GM21423 (cell line): Measurements from ENCODE around the gene ELMO1.

Source experiments
- ATAC-seq: cut with Tn5 transposase; IDR thresholded peaks from one replicate; pipeline ENCODE4 v1.9.1; 2021; ENCODE audit warnings: mild to moderate bottlenecking, moderate library complexity; ENCODE audit not compliant: unreplicated experiment

ELMO1 gene

GRCh38 chr7:37432281-37432920 lies 16.3 kb downstream of the ELMO1 start:
- no peak for ATAC-seq

DNA sequence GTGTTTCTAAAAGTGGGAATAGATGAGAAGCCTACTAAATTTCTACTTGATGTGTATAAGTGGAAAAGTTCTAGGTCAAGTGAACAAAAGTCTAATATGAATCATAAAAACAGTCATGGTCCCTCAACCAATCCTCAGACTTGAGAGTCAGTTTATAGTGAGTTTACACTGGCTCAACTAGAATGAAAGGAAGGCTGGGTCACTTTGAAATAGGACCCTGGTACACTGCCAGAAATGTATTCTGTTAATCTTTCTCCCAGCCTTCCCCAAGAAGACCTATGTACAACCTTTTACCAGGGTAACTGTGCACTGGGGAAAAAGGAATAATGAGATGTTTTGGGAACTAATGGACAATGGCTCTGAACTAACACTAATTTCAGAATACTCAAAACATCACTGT lies 17.3 kb downstream of the ELMO1 start:
- ATAC-seq = no peak

DNA sequence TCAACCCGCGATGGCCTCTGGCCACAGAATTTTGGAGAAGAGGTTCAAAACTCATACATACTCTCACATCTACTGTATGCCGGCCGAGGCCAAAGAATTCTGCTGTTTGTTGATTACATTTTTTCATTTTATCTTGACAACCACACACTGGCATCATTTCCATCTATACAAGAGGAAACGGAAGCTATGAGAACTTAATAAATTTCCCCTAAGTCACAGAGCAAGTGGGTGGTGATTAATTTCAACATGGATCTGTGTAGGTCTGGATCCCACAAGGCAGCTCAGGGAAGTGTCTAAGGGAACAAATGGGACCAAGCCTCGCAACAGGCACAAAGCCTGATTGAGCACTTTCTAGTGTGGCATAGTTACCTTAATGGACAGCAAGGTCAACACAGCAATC lies 18.0 kb downstream of the ELMO1 start:
- no peak for ATAC-seq

DNA sequence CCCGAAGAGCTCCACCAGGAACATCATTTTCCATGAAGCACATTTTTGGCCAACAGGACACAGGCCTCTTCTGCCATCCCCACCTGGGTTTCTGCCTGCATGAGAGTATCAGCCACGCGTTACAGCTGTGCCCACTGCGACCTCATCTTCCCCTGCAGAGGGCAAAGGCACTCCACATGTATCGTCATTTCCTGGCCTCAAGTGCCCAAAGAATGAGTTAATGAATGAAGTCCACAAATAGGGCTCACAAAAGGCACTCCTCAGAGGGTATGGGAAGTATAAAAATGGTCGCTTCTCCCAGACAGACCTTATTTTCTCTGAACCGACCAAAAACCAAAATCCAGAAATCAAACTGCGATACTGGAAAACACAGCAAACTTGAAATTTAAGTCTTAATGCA lies 18.5 kb downstream of the ELMO1 start:
- no peak for ATAC-seq

- ATAC-seq = no peak
Observed at GRCh38 chr7:37429435-37429791, 19.3 kb downstream of the ELMO1 start.

- no peak for ATAC-seq
Observed at GRCh38 chr7:37428681-37429434, 19.8 kb downstream of the ELMO1 start.

- no peak for ATAC-seq
Observed at GRCh38 chr7:37427276-37427940, 21.3 kb downstream of the ELMO1 start.

- no peak for ATAC-seq
Observed at GRCh38 chr7:37425498-37425897, 23.2 kb downstream of the ELMO1 start.

DNA sequence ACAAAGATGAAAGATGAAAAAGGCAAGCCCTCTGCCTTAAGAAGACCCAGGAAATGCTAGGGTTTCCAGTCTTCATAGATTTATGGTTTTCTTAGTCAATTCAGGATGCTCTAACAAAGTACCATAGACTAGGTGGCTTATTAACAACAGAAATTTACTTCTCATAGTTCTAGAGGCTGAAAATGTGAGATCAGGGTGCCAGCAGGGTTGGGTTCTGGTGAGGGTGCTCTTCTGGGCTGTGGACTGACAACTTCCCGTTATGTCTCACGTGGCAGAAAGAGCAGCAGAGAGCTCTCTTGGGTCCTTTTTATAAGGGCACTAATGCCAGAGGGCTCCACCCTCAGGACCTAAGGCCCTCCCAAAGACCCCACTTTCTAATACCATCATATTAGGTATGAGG lies 23.7 kb downstream of the ELMO1 start:
- no peak for ATAC-seq

DNA sequence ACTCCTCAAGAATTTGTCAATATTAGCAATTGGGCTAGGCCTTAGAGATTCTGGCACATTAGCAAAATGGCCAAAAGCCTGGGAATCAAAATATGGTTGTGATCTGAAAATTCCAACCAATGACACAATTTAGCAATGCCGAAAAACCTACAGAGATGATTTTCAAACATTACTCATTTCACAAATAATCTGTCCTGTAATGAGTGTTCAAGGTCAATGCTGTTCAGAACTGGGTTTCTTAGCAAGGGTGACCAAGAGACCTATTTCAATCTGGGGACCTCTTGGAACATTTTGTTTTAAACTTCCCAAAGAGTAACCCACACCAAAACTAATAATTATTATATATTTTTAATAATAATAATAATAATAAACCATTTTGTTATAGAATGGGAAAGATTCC lies 24.1 kb downstream of the ELMO1 start:
- no peak for ATAC-seq

DNA sequence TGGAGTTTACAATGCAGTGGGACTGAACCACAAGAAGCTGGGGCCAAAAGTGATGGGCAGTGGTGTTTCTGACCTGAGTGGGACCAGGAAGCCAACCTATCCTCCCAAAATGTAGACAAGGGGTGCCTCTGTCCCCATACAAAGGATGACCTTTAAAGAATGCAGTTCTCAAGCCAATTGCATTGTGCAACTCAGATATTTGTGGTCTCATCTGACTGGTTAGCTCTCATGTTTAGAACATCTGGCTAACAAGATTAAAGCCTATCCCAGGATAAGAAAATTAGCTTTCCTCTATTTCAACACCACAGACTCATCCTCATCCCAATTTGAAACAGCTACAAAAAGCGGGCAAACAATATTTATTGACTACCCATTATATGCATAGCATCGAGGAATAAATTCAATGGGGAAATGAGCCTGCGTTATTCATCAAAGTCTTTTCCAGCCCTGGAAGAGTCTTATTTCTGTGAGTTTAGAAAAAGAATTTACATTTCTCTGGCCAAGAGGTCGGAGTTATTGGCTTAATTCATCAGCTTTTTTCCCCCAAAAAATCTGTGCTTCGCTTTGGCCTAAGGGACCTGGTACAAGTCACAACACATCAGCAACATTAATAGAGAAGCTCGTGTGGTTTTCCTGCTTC lies 26.7 kb downstream of the ELMO1 start:
- no peak for ATAC-seq

DNA sequence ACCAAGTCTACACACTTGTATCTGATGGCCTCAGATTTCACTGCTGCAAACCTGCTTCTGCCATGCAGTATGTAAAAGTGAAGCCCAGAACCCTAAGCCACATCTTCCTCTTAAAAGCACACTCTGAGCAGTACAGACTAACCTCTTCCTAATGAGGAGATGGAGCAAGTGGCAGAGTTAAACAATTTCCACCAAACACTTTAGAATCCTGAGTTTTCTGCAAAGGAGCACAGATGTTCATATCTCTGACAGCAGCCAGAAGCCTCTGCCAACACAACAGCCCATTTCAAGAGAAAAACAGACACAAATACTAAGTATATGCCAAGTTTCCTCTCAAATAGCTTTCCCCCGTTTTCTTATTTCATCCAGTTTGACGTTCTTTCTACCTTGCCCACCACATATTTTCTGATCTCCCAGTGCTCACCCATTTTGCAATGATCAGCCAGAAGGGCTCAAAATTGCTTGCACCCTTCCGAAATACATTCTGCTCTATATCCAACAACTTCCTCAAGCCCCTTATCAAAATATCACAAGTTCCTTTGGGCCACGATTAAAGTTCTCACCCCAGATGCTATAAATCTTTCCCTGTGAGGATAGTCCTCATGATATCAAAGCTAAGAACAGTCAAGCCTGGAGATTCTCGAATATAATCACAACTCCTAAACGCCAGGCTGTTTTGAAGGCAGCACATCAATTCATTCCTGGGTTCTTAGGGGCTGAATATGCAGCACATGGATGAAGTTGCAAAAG lies 27.5 kb downstream of the ELMO1 start:
- ATAC-seq = no peak

DNA sequence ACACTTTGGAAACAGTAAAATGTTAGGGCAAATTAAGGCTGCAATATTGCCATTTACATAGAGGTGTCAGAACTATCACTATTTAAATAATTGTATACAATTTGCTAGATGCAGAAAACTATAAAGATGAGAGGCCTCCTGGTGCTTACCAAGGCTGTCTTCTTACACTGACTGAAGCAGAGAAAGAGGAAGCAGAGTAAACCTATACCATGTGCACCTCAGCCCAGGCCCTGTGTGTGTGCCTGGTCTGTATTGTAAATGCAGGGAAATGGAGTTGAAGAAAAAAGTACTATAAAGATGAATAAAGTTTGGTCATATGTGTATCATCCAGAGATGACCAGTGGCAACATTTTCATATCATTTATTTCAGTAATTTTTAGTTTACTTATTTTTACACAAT lies 29.2 kb downstream of the ELMO1 start:
- ATAC-seq = no peak

DNA sequence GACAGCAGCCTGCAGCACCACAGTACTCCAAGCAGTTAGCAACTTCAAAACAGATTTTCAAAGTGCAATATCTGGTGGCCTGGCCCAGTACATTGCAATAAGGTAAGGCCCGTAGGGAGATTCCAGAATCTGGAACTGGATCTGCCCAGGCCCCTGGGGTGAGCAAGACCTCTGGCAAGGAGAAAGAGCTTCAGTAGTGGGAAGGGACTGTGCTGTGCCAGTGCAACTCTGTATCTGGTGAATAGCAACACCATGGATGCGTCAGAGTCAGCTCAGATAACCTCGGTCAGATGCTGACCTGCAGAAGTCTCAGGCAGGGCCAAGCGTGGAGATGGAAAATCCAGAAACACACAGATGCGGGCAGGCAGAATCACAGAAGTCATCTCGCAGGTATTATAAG lies 30.3 kb downstream of the ELMO1 start:
- ATAC-seq = no peak

DNA sequence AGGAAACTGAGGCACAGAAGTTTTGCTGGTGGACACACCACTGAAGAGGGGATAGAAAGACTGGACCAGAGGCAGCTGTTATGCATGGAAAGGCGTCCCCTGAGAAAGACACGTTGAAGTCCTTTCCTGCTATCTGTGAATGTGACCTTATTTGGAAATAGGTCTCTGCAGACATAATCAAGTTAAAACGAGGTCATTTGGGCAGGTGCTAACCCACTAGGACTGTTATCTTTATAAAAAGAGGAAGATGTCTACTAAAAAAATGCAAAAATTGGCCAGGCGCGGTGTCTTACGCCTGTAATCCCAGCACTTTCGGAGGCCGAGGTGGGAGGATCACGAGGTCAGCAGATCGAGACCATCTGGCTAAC lies 31.6 kb downstream of the ELMO1 start:
- no peak for ATAC-seq

DNA sequence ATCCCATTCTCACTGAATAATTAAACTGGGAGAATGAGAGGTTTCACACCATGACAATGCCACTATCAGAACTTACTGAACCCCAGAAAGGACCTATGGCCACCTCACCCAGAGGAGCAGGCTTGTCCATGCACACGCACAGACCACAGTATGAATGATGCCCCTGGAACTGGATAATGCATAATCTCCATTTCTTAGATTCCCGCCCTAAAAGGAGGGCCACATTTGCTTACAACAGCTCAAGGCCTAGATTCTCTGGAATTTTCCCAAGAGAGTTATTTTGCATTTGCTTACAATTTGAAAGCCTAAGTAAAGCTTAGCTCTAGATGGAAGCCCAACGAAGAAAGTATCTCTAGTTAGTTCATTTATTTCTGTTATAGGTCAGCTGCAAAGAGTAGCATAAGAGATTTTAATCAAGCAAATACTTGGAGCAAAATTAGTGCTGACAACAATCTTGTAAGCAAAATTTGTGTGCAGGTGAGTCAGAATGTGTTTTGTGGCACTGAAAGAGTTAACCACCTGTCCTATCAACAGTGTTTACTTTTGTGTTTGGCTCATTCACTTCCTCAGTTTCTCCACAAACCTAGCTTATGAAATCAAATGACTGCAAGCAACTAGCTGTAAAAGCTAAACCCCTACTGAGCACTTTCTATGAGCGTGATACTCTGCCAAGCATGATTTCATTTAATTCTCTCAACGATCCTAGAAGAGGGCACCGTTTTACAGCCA lies 32.1 kb downstream of the ELMO1 start:
- no peak for ATAC-seq

GRCh38 chr7:37415629-37416028 lies 33.0 kb downstream of the ELMO1 start:
- ATAC-seq = no peak

- no peak for ATAC-seq
Observed at GRCh38 chr7:37414352-37414983, 34.2 kb downstream of the ELMO1 start.

- ATAC-seq = no peak
Observed at GRCh38 chr7:37411444-37412034, 37.1 kb downstream of the ELMO1 start.
